Stomach (tissue), 9 donors: ENCODE results near the gene FUT2. TPM values are rescaled to one million over a fixed set of nuclear protein-coding genes. Genes with fewer than 3 reads are reported as not detected.

Experiments used
- DNase-seq, 2 donors: peaks; one replicate each; pipeline versions ENCODE4 v3.0.0 to v3.0.0-alpha.2; 2013 to 2019
- H3K27ac ChIP-seq, 5 donors: fragments of 200-600 bp in 4 of 5; sonication (generic) in 4 of 5; one replicate each; pipeline ENCODE4 v1.5.1; 2013 to 2019; ENCODE audit warnings: mild to moderate bottlenecking in 1 of 5, moderate library complexity in 1 of 5
- H3K27me3 ChIP-seq, 3 donors: fragments of 200-600 bp; sonication (generic); one replicate each; pipeline ENCODE4 v1.5.1; 2017 to 2019; ENCODE audit warnings: mixed run types in 1 of 3
- H3K36me3 ChIP-seq, 4 donors: fragments of 200-600 bp; sonication (generic); 1 replicate in 3 of 4; 2 replicates in 1 of 4; pipeline ENCODE4 v1.5.1; 2016 to 2019
- H3K4me1 ChIP-seq, 4 donors: fragments of 200-600 bp; sonication (generic); one replicate each; pipeline ENCODE4 v1.5.1; 2016 to 2019
- H3K4me3 ChIP-seq, 4 donors: fragments of 200-600 bp; sonication (generic) in 3 of 4; one replicate each; pipeline ENCODE4 v1.5.1; 2016 to 2019; ENCODE audit warnings: mild to moderate bottlenecking in 1 of 4
- H3K9me3 ChIP-seq, 4 donors: fragments of 200-600 bp; sonication (generic); one replicate each; pipeline ENCODE4 v1.5.1; 2016 to 2019
- CTCF ChIP-seq, 7 experiments: fragments of 450-650 bp in 4 of 7; fragments of 200-600 bp in 3 of 7; sonication (generic) in 3 of 7; IDR thresholded peaks; one replicate each; pipeline ENCODE4 v1.5.1; 2016 to 2019; ENCODE audit warnings: antibody characterized with exemption in 7 of 7, control low read depth in 2 of 7, mild to moderate bottlenecking in 1 of 7
- EP300 ChIP-seq: sonication (generic); formaldehyde crosslinking; IDR thresholded peaks from one replicate; pipeline ENCODE4 v1.6.1; 2017; ENCODE audit warnings: antibody characterized with exemption
- POLR2A ChIP-seq, 4 donors: fragments of 450-650 bp; IDR thresholded peaks; one replicate each; pipeline ENCODE4 v1.6.1; 2016; ENCODE audit warnings: antibody characterized with exemption in 4 of 4, control low read depth in 2 of 4, mild to moderate bottlenecking in 1 of 4, moderate library complexity in 1 of 4
- POLR2AphosphoS5 ChIP-seq, 3 donors: sonication (generic); formaldehyde crosslinking; IDR thresholded peaks; one replicate each; pipeline ENCODE4 v1.6.1; 2016; ENCODE audit warnings: antibody characterized with exemption in 3 of 3
- WGBS, 5 donors: extraction: QIAGEN DNeasy Blood & Tissue Kit in 3 of 5; methylation state at CpG; one replicate each; pipeline versions ENCODE4 v1.1.5 to v1.1.7; 2013 to 2018; 5-methylcytosine and 5-hydroxymethylcytosine counted together
- intact Hi-C: fragments of 100-400 bp; cut with DNase I; formaldehyde crosslinking; loops from one replicate; pipeline ENCODE4 v1.15.1; 2023; ENCODE audit warnings: low total_unique reads
- polyA plus RNA-seq, 3 donors: library from polyadenylated mRNA; stranded (reverse); fragments of 200-250 nt; gene quantifications; one replicate each; pipeline ENCODE4 v1.2.3, GENCODE V29; 2013
- total RNA-seq, 5 donors: library from RNA; depleted of rRNA; stranded (reverse); fragments of >200 nt; gene quantifications; one replicate each; pipeline versions ENCODE4 v1.1.0 to v1.2.3, GENCODE V29; 2014 to 2016
- donor health status: healthy with polysubstance abuse.
- donor health status: Bipolar disorder and iron deficiency.
- donor health status: healthy.

The FUT2 gene
- total and polyA plus RNA-seq, 8 donors: 22.7 to 76.8 (median 31.1) TPM

DNA sequence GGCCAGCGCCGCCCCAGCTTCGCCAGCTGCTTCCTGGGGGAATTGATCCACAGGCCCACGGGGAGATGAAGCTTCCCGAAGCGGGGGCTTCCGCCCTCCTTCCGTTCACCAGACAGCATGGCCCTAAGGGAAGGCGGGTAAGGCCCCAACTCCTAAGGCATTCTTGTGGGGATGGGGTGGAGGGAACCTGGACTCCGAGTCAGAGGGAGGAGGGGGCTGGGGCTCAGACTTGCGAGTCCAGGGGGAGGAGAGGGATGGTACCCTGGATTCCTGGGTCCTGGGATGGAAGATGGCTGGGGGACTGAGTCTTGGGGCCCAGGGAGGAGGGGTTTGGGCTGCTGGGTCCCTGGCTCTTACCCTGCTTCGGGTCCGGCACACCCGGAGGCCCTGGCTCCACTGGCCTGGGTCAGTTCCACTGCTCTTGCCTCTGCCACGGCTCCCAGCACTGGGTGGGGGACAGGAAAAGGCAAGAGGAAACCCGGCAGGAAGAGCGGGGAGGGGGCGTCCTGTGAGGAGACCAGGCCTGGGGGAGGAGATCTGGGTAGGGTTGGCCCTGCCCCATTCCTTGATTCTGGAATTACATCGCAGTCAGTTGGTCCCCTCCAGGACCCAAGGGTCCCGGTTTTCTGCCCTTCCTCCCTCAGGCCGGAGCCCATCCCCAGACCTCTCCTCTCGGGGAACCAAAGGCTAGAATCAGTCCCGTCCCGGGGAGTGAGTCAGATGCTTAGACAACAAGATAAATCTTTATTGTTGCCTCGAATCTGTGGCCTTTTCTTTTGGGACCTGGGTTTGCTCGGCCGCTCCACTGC, 44.6 kb downstream of the FUT2 start, which contains the start of gene RASIP1:
Gene RASIP1 (minus strand): TSS at position 447 of the 809 bp plus-strand sequence. CDS start 328 bp downstream, at position 119.
- H3K27ac ChIP-seq: peak within 1 kb of the TSS; percentile 77 to 91 (median 82)
- no peaks in the 10 kb centered on the region for H3K36me3 ChIP-seq
- peak within 1 kb of the TSS; percentile 51 to 69 (median 56) for H3K4me3 ChIP-seq
- WGBS, 5 donors: 32 to 43% (median 35%) methylated on average over 14 to 27 of the region's 27 CpGs
- H3K9me3 ChIP-seq: no peaks in the 10 kb centered on the region
- TF ChIP-seq CTCF (IDR thresholded peaks at IDR 0.05) (no peak), POLR2AphosphoS5 (IDR thresholded peaks at IDR 0.05) (peak in 2 of 3 donors; percentile 40 to 46)
- H3K27me3 ChIP-seq: peaks cover 0 to 24% (median 0%) of the 10 kb centered on the region in 3 donors
- intact Hi-C loops: loop anchor here (10.0 kb wide), 1 partner anchor 96 kb away; the partner anchor contains the start of gene CA11
- peak in 1 of 2 donors; percentile 60 for DNase-seq
- peaks cover 27 to 49% (median 36%) of the 10 kb centered on the region in 4 donors for H3K4me1 ChIP-seq

DNA sequence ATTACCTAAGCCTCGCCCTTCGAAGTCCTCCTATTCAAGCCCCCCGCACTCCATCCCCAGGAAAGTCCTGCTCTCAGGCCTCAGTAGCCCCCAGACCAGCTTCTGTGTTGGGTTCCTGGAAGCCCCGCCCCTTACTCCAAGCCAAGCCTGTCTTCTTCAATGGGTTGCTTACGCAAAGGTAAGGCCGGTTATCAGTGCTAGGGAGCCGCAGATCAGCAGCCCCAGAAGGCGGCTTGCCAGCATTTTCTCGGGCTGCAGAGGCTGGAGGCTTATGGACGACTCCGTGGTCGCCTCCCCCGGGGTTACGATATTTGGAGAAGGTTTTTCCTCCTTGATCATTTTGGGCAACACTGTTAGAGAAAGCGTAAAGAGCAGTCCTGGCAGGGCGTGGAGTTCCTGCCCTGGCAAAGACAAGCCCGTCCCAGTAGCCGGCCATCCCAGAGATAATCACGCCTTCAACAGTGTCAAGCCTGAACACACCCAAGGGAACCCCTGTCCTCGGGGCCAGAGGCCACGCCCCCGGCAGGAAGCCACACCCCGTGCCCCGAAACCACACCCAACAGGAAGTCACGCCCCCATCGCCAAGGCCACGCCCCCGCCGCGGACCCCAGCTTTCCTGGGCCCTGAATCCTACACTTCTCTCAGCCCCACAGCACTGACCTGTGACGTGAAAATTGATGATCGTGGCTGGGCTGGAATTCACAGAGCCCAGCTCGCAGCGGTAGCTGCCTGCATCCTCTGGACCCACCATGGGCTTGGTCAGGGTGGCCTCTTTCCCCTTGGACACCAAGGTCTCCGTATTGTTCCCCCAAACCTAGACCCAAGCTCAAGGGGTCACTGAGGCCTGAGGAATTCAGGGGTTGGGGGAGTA, 45.6 kb downstream of the FUT2 start:
- peak; percentile 66 to 71 for DNase-seq

GRCh38 chr19:48742096-48742495, 46.3 kb downstream of the FUT2 start:
- TF ChIP-seq POLR2A (IDR thresholded peaks at IDR 0.05) (no peak), CTCF (IDR thresholded peaks at IDR 0.05) (no peak), POLR2AphosphoS5 (IDR thresholded peaks at IDR 0.05) (no peak), EP300 (no peak)
- Histone ChIP-seq H3K27ac (peak overlapping the region in 4 of 5 donors; percentile 77 to 83 (median 82)), H3K27me3 (peaks cover 0 to 41% (median 0%) of the 10 kb centered on the region in 3 donors), H3K36me3 (no peaks in the 10 kb centered on the region), H3K9me3 (no peaks in the 10 kb centered on the region), H3K4me3 (no peak overlapping the region), H3K4me1 (peaks cover 27 to 56% (median 44%) of the 10 kb centered on the region in 4 donors)
- intact Hi-C loops: loop anchor here (10.0 kb wide), 1 partner anchor 97 kb away; the partner anchor contains the start of gene CA11
- WGBS, 5 donors: 85 to 91% (median 88%) methylated on average over 11 of the region's 11 CpGs
- no peak for DNase-seq

More for the DNA sequence above, 45.6 kb downstream of the FUT2 start:
- 21 to 48% (median 29%) methylated on average over 24 to 35 of the region's 35 CpGs for WGBS, 5 donors
- Histone ChIP-seq H3K4me3 (peak overlapping the region in 3 of 4 donors; percentile 6 to 69 (median 51)), H3K4me1 (peaks cover 27 to 52% (median 37%) of the 10 kb centered on the region in 4 donors), H3K36me3 (no peaks in the 10 kb centered on the region), H3K9me3 (no peaks in the 10 kb centered on the region), H3K27ac (peak overlapping the region; percentile 73 to 83 (median 82)), H3K27me3 (peaks cover 0 to 34% (median 0%) of the 10 kb centered on the region in 3 donors)
- intact Hi-C loops: loop anchor here (10.0 kb wide), 1 partner anchor 97 kb away; the partner anchor contains the start of gene CA11
- TF ChIP-seq POLR2A (IDR thresholded peaks at IDR 0.05): no peak
- no peak for TF ChIP-seq POLR2AphosphoS5 (IDR thresholded peaks at IDR 0.05)
- no peak for TF ChIP-seq CTCF (IDR thresholded peaks at IDR 0.05)
- no peak for TF ChIP-seq EP300
